Fibroblast of the aortic adventitia (primary cell): ENCODE results near the gene PPIL3. TPM values are rescaled to one million over a fixed set of nuclear protein-coding genes. Genes with fewer than 3 reads are reported as not detected.

Experiments used
- DNase-seq: peaks from one replicate; pipeline ENCODE4 v3.0.0-alpha.2; 2010; ENCODE audit warnings: low read depth
- H3K4me3 ChIP-seq: 2 replicates; pipeline ENCODE4 v1.5.1; 2011; ENCODE audit warnings: low read depth, mild to moderate bottlenecking, control low read depth, low read length, moderate library complexity
- small RNA-seq: library from RNA; depleted of rRNA; stranded (forward); fragments of <200 nt; gene quantifications from one replicate; pipeline ENCODE3, GENCODE V24; 2012
- total RNA-seq: library from RNA; depleted of rRNA; stranded (reverse); fragments of >200 nt; gene quantifications from 2 replicates; pipeline ENCODE4 v1.2.3, GENCODE V29; 2012; ENCODE audit warnings: low replicate concordance
- TF ChIP-seq, protein P1 (sequence below): IDR thresholded peaks from 2 replicates; pipeline ENCODE4 v1.5.1; 2011; ENCODE audit warnings: mild to moderate bottlenecking, low read length, control low read depth, inconsistent platforms; ENCODE audit not compliant: insufficient read depth

Gene PPIL3
- total RNA-seq, 1 donor, result 47.3 TPM

DNA sequence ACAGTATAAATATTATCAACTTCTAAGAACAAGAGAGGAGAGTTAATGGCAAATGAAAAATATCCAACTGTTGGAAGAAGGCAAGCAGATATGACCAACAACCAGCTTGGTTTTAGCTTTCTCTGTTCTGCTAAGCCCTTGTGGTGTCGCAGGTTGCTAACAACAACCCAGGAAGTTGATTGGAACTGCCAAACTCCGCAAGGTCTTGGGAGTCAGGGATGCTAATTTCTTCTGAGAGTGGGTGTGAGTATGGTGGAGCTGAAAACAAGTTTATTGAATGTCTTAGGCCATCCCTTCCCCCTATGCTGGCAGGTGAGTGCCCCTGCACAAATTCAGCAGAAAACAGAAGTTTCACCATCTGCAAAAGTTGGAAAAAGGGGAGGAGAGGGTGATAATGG is 59.6 kb downstream of the PPIL3 start:
- no peak for DNase-seq
- H3K4me3 ChIP-seq, result no peak overlapping the region
- TF ChIP-seq, protein P1, sequence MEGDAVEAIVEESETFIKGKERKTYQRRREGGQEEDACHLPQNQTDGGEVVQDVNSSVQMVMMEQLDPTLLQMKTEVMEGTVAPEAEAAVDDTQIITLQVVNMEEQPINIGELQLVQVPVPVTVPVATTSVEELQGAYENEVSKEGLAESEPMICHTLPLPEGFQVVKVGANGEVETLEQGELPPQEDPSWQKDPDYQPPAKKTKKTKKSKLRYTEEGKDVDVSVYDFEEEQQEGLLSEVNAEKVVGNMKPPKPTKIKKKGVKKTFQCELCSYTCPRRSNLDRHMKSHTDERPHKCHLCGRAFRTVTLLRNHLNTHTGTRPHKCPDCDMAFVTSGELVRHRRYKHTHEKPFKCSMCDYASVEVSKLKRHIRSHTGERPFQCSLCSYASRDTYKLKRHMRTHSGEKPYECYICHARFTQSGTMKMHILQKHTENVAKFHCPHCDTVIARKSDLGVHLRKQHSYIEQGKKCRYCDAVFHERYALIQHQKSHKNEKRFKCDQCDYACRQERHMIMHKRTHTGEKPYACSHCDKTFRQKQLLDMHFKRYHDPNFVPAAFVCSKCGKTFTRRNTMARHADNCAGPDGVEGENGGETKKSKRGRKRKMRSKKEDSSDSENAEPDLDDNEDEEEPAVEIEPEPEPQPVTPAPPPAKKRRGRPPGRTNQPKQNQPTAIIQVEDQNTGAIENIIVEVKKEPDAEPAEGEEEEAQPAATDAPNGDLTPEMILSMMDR, result no peak

DNA sequence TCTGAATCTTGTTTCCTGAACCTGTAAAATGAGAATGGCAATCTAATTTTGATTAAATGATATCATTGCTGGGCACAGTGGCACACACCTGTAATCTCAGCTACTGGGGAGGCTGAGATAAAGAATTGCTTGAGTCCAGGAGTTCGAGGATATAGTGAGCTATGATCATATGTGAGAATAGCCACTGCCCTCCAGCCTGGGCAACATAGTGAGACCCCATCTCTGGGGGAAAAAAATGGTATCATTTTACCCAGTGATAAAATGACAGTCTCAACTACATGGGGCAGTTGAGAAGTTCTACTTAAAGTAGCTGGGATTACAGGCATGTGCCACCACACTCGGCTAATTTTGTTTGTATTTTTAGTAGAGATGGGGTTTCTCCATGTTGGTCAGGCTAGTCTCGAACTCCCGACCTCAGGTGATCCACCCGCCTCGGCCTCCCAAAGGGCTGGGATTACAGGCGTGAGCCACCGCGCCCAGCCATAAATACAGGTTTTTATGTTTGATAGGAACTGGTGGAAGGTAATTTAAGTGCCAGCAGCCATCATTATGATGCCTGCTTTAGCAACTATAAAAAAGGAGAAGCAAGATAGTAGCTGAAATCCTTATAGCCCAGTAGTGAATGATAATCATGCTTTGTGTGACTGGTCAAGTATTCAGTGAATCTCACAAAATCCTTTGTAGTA is 60.2 kb downstream of the PPIL3 start:
- DNase-seq, result no peak
- TF ChIP-seq, protein P1, result no peak
- no peak overlapping the region for H3K4me3 ChIP-seq

DNA sequence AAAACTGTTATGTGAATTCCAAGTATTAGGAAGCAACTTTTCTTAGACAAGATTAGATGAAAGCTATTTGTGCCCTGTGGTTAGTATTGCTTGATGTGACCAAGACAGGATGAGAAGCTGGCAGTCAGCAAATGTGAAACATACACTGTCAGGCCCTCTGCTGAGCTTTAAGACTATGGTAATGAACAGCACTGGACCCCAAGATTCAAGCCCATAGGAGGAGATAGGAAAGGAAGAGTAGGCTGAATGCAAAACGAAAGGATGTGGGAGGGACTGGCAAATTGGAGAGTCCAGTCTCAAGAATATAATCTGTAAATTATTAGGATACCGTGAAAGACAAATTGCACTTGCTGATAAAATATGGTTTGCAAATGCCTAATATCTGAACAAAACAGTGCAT is 60.8 kb downstream of the PPIL3 start:
- TF ChIP-seq, protein P1, result no peak
- no peak overlapping the region for H3K4me3 ChIP-seq
- DNase-seq, result no peak

DNA sequence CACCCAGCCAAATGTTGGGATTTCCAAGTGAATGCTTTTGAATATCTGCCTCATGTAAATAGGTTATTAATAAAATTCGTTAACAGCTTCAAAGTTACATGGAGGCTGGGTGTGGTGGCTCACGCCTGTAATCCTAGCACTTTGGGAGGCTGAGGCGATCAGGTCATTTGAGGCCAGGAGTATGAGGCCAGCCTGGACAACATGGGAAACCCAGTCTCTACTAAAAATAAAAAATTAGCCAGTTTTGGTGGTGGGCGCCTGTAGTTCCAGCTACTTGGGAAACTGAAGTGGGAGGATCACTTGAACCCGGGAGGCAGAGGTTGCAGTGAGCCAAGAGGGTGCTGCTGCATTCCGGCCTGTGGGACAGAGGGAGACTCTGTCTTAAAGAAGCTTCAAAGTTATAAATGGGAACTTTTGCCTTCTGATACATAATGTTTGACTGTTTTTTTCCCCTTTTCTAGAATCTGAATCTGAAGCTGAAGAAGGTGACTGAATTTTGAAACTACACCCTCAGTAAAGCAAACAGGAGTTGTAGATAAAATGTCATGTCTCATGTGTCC is 67.1 kb downstream of the PPIL3 start:
- no peak overlapping the region for H3K4me3 ChIP-seq
- TF ChIP-seq, protein P1, result no peak
- DNase-seq, result no peak

Small RNA genes within 50 kb of the gene (small RNA-seq; reads per million reads assigned to genes)
- gene RF00019, result not detected
- gene RNA5SP115, result not detected
- not detected for gene RNU6-312P
- not detected for gene RNU6-31P
- not detected for gene RNU6-762P

Other genes starting within 250 kb of the PPIL3 start
- gene BZW1, start 77.2 kb downstream of the PPIL3 start, total RNA-seq, result 931 and 1,135 TPM in 2 replicates
- gene CLK1, start 24.4 kb downstream of the PPIL3 start, total RNA-seq, result 59.8 and 175 TPM in 2 replicates
- gene NIF3L1, start 294 bp upstream of the PPIL3 start, total RNA-seq, result 8.4 and 38.5 TPM in 2 replicates
- 12.7 and 17.4 TPM in 2 replicates for gene ORC2, start 74.6 kb upstream of the PPIL3 start, total RNA-seq
- 6.2 and 11.7 TPM in 2 replicates for gene HYCC2, start 182.6 kb upstream of the PPIL3 start, total RNA-seq
- 70.3 and 198 TPM in 2 replicates for gene NDUFB3, start 182.9 kb upstream of the PPIL3 start, total RNA-seq
- 71.5 and 134 TPM in 2 replicates for gene CFLAR, start 227.1 kb upstream of the PPIL3 start, total RNA-seq